Uterus (tissue), 2 donors: ENCODE measurements around the gene NOBOX.
"Not testable (repeated sequence)": the region's sequence is repeated elsewhere in the genome, so short reads cannot be mapped to it uniquely, and the experiment has no call there.

Source experiments
- POLR2A ChIP-seq, 2 donors: fragments of 450-650 bp; IDR thresholded peaks; one replicate each; pipeline ENCODE4 v1.6.1; 2016; ENCODE audit warnings: antibody characterized with exemption in 2 of 2, mild to moderate bottlenecking in 1 of 2, moderate library complexity in 1 of 2
- TF ChIP-seq, protein P1 (sequence below), 4 experiments: fragments of 200-600 bp in 2 of 4; fragments of 450-650 bp in 2 of 4; sonication (generic) in 2 of 4; IDR thresholded peaks; one replicate each; pipeline ENCODE4 v1.5.1; 2016 to 2019; ENCODE audit warnings: antibody characterized with exemption in 4 of 4, mild to moderate bottlenecking in 2 of 4, moderate library complexity in 1 of 4

DNA sequence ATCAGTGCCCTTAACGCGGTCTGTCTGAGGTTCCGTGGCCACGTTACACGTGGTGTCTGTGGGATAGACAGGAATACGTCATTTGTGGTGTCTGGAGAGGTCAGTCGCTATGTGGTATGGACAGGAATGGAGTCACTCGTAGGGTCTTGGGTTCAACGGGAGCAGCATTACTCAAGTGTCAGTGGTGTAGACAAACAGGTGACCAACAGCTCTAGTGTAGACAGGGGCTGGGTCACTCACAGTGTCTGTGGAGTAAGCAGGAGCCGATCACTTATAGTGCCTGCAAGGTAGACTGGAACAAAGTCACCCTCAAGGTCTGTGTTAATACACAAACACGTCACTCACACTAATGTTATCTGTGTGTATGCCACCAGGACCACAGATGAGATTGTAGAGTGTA lies 46.6 kb downstream of the NOBOX start:
- TF ChIP-seq, protein P1, sequence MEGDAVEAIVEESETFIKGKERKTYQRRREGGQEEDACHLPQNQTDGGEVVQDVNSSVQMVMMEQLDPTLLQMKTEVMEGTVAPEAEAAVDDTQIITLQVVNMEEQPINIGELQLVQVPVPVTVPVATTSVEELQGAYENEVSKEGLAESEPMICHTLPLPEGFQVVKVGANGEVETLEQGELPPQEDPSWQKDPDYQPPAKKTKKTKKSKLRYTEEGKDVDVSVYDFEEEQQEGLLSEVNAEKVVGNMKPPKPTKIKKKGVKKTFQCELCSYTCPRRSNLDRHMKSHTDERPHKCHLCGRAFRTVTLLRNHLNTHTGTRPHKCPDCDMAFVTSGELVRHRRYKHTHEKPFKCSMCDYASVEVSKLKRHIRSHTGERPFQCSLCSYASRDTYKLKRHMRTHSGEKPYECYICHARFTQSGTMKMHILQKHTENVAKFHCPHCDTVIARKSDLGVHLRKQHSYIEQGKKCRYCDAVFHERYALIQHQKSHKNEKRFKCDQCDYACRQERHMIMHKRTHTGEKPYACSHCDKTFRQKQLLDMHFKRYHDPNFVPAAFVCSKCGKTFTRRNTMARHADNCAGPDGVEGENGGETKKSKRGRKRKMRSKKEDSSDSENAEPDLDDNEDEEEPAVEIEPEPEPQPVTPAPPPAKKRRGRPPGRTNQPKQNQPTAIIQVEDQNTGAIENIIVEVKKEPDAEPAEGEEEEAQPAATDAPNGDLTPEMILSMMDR (IDR thresholded peaks at IDR 0.05) = not testable (repeated sequence)
- not testable (repeated sequence) for TF ChIP-seq POLR2A (IDR thresholded peaks at IDR 0.05)
